PFSK-1 (cell line): ENCODE measurements around the gene GHR.

Experiments
- FOXP2 ChIP-seq: optimal IDR thresholded peaks from 2 replicates; pipeline ENCODE3; 2011; ENCODE audit warnings: borderline replicate concordance, control low read depth, inconsistent platforms; ENCODE audit not compliant: insufficient read depth; ENCODE audit errors: extremely low read length, extremely low read depth
- POLR2AphosphoS5 ChIP-seq: IDR thresholded peaks from 2 replicates; pipeline ENCODE4 v1.6.1; 2012; ENCODE audit warnings: low read depth, mild to moderate bottlenecking, control low read depth, low read length, moderate library complexity
- SIN3A ChIP-seq: IDR thresholded peaks from 2 replicates; pipeline ENCODE4 v1.6.1; 2012; ENCODE audit warnings: mild to moderate bottlenecking, low read length, moderate library complexity, borderline replicate concordance; ENCODE audit not compliant: insufficient read depth
- TAF1 ChIP-seq: IDR thresholded peaks from 2 replicates; pipeline ENCODE4 v1.6.1; 2012; ENCODE audit warnings: low read length, control low read depth, borderline replicate concordance; ENCODE audit not compliant: insufficient read depth
- TF ChIP-seq, protein P1 (sequence below), 2 experiments: IDR thresholded peaks; 2 replicates each; pipeline versions ENCODE4 v1.6.1 to v1.8.0; 2011 to 2012; ENCODE audit warnings: low read depth in 2 of 2, low read length in 2 of 2, control low read depth in 1 of 2, inconsistent platforms in 1 of 2, mild to moderate bottlenecking in 1 of 2, moderate library complexity in 1 of 2; ENCODE audit not compliant: insufficient read depth in 1 of 2

The GHR gene

DNA sequence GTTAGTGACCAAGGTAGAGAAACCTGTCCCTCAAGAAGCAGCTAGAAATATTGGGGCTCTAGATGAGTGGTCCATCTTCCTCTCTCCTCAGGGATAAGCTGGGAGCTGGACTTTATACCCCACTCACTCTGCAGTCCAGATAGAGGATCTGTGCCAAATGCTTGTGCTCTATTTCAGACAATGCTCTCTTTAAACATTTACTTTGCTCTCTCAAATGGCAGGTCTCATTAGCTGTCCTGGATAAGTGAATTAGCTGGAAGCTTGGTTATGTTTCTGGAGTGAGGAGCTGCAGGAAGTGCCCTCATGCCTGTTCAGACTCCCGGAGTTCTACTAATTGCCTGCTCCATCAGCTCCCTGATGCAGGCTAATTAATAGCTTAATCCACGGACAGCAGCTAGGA, 182.3 kb downstream of the GHR start:
- TF ChIP-seq FOXP2, result no peak
- no peak for TF ChIP-seq POLR2AphosphoS5

DNA sequence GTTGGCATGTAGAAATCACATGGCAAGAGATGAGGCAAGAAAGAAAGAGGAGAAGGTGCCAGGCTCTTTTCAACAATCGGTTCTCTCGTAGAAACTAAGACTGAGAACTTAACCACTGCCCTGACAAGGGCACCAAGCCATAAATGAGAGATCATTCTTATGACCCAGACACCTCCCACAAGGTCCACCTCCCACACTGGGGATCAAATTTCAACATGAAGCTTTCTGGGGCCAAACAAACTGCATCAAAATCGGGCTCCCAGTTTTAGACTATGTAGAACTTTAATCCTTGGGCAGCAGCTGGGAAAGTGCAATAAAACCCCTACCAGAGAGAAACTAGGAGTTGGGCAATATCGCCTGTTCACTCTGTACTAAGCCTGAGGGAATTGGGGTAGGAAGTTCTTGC, 183.2 kb downstream of the GHR start:
- TF ChIP-seq POLR2AphosphoS5, result no peak
- no peak for TF ChIP-seq TAF1
- TF ChIP-seq SIN3A, result no peak
- TF ChIP-seq, protein P1, sequence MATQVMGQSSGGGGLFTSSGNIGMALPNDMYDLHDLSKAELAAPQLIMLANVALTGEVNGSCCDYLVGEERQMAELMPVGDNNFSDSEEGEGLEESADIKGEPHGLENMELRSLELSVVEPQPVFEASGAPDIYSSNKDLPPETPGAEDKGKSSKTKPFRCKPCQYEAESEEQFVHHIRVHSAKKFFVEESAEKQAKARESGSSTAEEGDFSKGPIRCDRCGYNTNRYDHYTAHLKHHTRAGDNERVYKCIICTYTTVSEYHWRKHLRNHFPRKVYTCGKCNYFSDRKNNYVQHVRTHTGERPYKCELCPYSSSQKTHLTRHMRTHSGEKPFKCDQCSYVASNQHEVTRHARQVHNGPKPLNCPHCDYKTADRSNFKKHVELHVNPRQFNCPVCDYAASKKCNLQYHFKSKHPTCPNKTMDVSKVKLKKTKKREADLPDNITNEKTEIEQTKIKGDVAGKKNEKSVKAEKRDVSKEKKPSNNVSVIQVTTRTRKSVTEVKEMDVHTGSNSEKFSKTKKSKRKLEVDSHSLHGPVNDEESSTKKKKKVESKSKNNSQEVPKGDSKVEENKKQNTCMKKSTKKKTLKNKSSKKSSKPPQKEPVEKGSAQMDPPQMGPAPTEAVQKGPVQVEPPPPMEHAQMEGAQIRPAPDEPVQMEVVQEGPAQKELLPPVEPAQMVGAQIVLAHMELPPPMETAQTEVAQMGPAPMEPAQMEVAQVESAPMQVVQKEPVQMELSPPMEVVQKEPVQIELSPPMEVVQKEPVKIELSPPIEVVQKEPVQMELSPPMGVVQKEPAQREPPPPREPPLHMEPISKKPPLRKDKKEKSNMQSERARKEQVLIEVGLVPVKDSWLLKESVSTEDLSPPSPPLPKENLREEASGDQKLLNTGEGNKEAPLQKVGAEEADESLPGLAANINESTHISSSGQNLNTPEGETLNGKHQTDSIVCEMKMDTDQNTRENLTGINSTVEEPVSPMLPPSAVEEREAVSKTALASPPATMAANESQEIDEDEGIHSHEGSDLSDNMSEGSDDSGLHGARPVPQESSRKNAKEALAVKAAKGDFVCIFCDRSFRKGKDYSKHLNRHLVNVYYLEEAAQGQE (IDR thresholded peaks at IDR 0.05; ENCODE audit: insufficient read depth in 1 of 2, low read depth in 2 of 2, low read length in 2 of 2), result no peak
- TF ChIP-seq FOXP2, result no peak

DNA sequence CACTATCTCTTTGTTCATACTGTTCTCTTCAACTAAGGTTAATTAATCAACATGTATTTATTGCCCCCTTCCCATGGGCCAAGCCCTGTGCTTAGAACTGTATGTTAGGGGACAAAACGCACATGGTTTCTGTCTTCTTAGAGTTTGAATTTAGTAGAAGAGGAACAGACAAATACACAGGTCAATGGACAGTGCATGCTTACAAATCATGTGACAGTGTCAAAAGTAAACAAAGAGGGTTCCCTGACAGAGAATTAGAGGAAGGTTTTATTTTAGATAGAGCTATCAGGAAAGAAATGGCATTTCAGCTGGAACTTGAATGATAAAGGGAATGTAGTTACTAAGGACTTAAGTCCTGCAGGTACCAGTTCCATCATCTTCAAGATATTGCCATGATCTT, 188.2 kb downstream of the GHR start:
- no peak for TF ChIP-seq FOXP2
- no peak for TF ChIP-seq POLR2AphosphoS5
- no peak for TF ChIP-seq SIN3A
- TF ChIP-seq, protein P1 (IDR thresholded peaks at IDR 0.05; ENCODE audit: insufficient read depth in 1 of 2, low read depth in 2 of 2, low read length in 2 of 2), result no peak
- TF ChIP-seq TAF1, result no peak

DNA sequence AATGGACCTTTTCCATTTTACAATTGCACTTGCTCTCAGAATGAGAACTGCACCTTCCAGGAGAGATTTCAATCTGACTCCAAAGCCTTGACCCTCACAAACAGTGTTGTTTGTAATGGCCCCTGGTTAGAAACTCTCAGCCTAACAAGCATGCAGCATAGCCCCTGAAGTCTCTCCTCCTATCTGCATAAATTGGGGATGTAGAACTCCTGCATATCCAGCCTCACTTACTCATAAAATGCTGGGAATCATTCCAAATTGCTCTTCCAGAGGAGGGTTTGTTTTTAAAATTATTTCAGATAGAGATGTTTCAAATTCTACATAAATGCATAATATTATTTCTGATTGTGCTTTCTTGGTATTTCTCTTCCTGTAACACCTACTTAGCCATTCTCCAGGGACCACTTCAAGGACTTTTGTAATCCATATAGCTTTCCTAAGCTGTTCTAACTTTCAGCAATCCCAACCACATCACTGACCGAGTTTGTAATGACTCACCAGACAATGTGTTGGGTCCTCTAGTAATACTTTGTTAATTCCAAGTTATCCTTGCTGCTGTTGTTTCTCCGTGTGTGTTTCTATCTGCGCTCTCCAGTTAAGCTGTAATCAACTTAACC, 189.6 kb downstream of the GHR start:
- TF ChIP-seq POLR2AphosphoS5 (no peak), SIN3A (no peak), TAF1 (no peak), FOXP2 (no peak)

DNA sequence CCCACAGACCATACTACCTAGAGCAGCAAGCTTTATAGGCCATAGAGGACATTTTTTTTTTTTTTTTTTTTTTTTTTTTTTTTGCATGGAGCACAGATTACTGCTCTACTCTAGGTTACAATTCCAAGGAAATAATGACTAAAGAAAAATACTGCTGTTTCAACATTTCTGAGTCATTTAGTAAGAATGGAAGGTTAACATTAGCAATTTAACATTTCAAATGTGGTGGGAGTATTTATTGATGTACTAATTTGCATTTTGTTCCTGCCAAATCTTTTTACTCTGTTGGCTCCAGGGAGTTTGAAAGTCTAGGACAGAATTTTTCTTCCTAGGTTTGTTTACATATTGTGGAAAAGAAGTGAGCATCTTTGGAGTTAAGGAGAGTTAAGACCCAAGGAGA, 191.3 kb downstream of the GHR start:
- no peak for TF ChIP-seq TAF1
- TF ChIP-seq, protein P1 (IDR thresholded peaks at IDR 0.05; ENCODE audit: insufficient read depth in 1 of 2, low read depth in 2 of 2, low read length in 2 of 2), result no peak
- TF ChIP-seq FOXP2, result no peak
- no peak for TF ChIP-seq SIN3A
- TF ChIP-seq POLR2AphosphoS5, result no peak

DNA sequence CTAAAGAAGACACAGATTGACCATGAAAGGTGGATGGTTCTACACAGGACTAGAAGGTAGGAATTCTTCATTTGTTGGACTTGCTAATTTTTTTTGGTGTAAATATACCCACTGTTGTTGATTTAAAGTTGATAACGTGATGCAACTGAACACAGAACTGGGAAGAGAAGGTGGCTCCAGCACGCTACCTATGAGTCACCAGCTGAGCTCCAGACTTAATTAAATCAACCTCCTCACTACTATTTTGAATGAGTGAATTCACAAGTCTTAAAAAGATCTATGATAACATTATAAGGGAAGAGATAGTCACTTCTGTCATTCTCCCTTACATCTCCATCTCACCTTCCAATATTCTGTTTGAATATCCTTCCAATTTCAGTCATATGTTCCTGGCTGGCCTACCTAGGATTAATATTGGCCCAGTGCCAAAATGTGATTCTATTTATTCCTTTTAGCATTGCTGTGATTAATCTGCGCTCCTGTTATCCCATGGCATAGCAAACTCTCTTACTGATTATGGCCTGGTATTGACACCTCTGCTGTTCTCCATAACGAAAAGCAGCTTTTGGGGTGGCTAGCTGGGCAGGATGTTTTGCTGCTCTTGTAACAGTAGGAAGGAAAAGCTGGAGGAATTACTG, 197.5 kb downstream of the GHR start:
- no peak for TF ChIP-seq FOXP2
